ENCODE measurements around the gene WT1.

- TF ChIP-seq EP300 (IDR thresholded peaks at IDR 0.05; ENCODE audit: borderline replicate concordance in 1 of 2, low read depth in 2 of 2, low read length in 2 of 2) (no peak), POU5F1 (IDR thresholded peaks at IDR 0.05; ENCODE audit: low read depth, low read length) (no peak), POLR2AphosphoS5 (IDR thresholded peaks at IDR 0.05; ENCODE audit: low read depth, low read length) (no peak), CTCF (IDR thresholded peaks at IDR 0.05; ENCODE audit: control extremely low read depth in 1 of 3, insufficient read depth in 1 of 3, low read depth in 1 of 3, low read length in 3 of 3) (no peak), HDAC2 (IDR thresholded peaks at IDR 0.05; ENCODE audit: borderline replicate concordance in 1 of 2, low read depth in 2 of 2, low read length in 2 of 2) (no peak), POLR2A (IDR thresholded peaks at IDR 0.05; ENCODE audit: control extremely low read depth in 1 of 2, low read depth in 2 of 2, low read length in 2 of 2) (no peak), SP4 (IDR thresholded peaks at IDR 0.05; ENCODE audit: low read length) (no peak), SIX5 (IDR thresholded peaks at IDR 0.05; ENCODE audit: low read depth, low read length) (no peak), USF2 (IDR thresholded peaks at IDR 0.05; ENCODE audit: low read length) (no peak), RFX5 (IDR thresholded peaks at IDR 0.05; ENCODE audit: borderline replicate concordance, low read depth, low read length) (no peak), CEBPB (IDR thresholded peaks at IDR 0.05; ENCODE audit: low read depth, low read length) (peak; percentile 71; the same call in 1 of the 2 replicates), YY1 (IDR thresholded peaks at IDR 0.05; ENCODE audit: low read depth, low read length) (no peak), ATF2 (IDR thresholded peaks at IDR 0.05; ENCODE audit: low read length) (no peak)
These were observed 35.1 kb downstream of the WT1 start for GRCh38 chr11:32400196-32400595.

All from H1 (cell line).